B cell (primary cell): ENCODE results near the gene CPA5.

Source experiments
- EZH2 ChIP-seq: IDR thresholded peaks from 2 replicates; pipeline ENCODE4 v1.6.1; 2012; ENCODE audit warnings: borderline replicate concordance, low read depth, mild to moderate bottlenecking, moderate library complexity, low read length; ENCODE audit not compliant: insufficient read depth, poor library complexity, severe bottlenecking
- TF ChIP-seq, protein P1 (sequence below): fragments of 200-600 bp; IDR thresholded peaks from one replicate; pipeline ENCODE4 v1.8.0; 2022; ENCODE audit warnings: antibody characterized with exemption, mild to moderate bottlenecking

DNA sequence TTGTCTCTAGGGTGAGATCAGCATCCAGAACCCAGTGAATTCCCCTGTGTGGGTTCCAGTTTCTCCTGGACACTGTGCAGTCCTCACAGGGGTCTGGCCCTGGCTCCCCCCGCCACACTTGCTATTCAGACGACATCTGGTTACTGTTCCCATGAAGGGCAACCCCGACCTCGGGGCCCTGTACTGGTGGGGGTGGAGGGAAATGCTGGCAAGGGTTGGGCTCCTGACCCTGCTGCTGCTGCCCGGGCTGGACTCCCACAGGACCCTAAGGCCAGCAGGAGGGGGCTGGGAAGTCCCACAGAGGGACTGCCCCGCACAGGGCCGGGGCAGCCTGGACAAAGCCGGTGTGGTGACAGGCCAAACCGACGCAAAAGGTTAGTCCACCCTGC is 34.9 kb downstream of the CPA5 start:
- TF ChIP-seq, protein P1, sequence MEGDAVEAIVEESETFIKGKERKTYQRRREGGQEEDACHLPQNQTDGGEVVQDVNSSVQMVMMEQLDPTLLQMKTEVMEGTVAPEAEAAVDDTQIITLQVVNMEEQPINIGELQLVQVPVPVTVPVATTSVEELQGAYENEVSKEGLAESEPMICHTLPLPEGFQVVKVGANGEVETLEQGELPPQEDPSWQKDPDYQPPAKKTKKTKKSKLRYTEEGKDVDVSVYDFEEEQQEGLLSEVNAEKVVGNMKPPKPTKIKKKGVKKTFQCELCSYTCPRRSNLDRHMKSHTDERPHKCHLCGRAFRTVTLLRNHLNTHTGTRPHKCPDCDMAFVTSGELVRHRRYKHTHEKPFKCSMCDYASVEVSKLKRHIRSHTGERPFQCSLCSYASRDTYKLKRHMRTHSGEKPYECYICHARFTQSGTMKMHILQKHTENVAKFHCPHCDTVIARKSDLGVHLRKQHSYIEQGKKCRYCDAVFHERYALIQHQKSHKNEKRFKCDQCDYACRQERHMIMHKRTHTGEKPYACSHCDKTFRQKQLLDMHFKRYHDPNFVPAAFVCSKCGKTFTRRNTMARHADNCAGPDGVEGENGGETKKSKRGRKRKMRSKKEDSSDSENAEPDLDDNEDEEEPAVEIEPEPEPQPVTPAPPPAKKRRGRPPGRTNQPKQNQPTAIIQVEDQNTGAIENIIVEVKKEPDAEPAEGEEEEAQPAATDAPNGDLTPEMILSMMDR, result no peak
- no peak for TF ChIP-seq EZH2
